Type B pancreatic cell (in vitro differentiated cells): ENCODE results near the gene SMIM43. TPM values are rescaled to one million over a fixed set of nuclear protein-coding genes. Genes with fewer than 3 reads are reported as not detected.

ENCODE experiments used
- DNase-seq: peaks from one replicate; pipeline ENCODE4 v3.0.0; 2021; ENCODE audit warnings: mixed read lengths; ENCODE audit not compliant: unreplicated experiment; ENCODE audit errors: extremely low spot score
- H3K27ac Mint-ChIP-seq: 2 replicates; pipeline ENCODE4 v1.8.0; 2021; ENCODE audit warnings: mild to moderate bottlenecking, mixed read lengths
- H3K27me3 Mint-ChIP-seq: 2 replicates; pipeline ENCODE4 v1.8.0; 2021; ENCODE audit warnings: mixed read lengths
- H3K36me3 Mint-ChIP-seq: 2 replicates; pipeline ENCODE4 v1.8.0; 2021; ENCODE audit warnings: mixed read lengths
- H3K4me1 Mint-ChIP-seq: one replicate; pipeline ENCODE4 v1.8.0; 2021; ENCODE audit warnings: mixed read lengths; ENCODE audit not compliant: unreplicated experiment
- H3K4me3 Mint-ChIP-seq: 2 replicates; pipeline ENCODE4 v1.8.0; 2021; ENCODE audit warnings: mild to moderate bottlenecking, mixed read lengths
- H3K9me3 Mint-ChIP-seq: 2 replicates; pipeline ENCODE4 v1.8.0; 2021; ENCODE audit warnings: mixed read lengths
- CTCF ChIP-seq: fragments of 200-600 bp; sonication (generic); conservative IDR thresholded peaks from 2 replicates; pipeline ENCODE4 v1.5.0; 2021; ENCODE audit warnings: antibody characterized with exemption, mild to moderate bottlenecking
- long read RNA-seq: library from polyadenylated mRNA; unstranded; transcript quantifications from one replicate; pipeline ENCODE4 v2.0.0, GENCODE V29; 2020
- total RNA-seq: library from RNA; stranded (reverse); gene quantifications from 2 replicates; pipeline ENCODE4 v1.2.1, GENCODE V29; 2021; ENCODE audit warnings: low replicate concordance

Gene SMIM43
- 0.60 and 1.4 TPM in 2 replicates for total RNA-seq
- long read RNA-seq, partial matches to known transcripts = 0 of 6 reads
- long read RNA-seq, other reads (novel, unspliced or antisense) = 1 of 6 reads

- TF ChIP-seq CTCF = no peak
- DNase-seq = no peak
- no peaks in the 10 kb centered on the region for H3K9me3 Mint-ChIP-seq
- H3K27me3 Mint-ChIP-seq = peaks cover 95% of the 10 kb centered on the region
- H3K4me1 Mint-ChIP-seq = peaks cover 6% of the 10 kb centered on the region
- H3K36me3 Mint-ChIP-seq = no peaks in the 10 kb centered on the region
- peak within 1 kb of the TSS; percentile 20 for H3K27ac Mint-ChIP-seq
- peak within 1 kb of the TSS; percentile 87 for H3K4me3 Mint-ChIP-seq
Measured at GRCh38 chr4:121764702-121765367, at the start of gene SMIM43. SMIM43 (minus strand) TSS chr4:121765164; CDS start chr4:121765105, 59 bp downstream.

- no peak for TF ChIP-seq CTCF
- Mint-ChIP-seq H3K9me3 (no peaks in the 10 kb centered on the region), H3K27me3 (no peaks in the 10 kb centered on the region), H3K36me3 (peaks cover 15% of the 10 kb centered on the region), H3K4me3 (no peak overlapping the region), H3K27ac (no peak overlapping the region), H3K4me1 (no peaks in the 10 kb centered on the region)
- DNase-seq = no peak
Measured at GRCh38 chr4:121814756-121815155, 49.8 kb upstream of the SMIM43 start.

- H3K36me3 Mint-ChIP-seq = peaks cover 15% of the 10 kb centered on the region
- no peak for DNase-seq
- no peaks in the 10 kb centered on the region for H3K27me3 Mint-ChIP-seq
- no peak overlapping the region for H3K27ac Mint-ChIP-seq
- no peak for TF ChIP-seq CTCF
- H3K9me3 Mint-ChIP-seq = no peaks in the 10 kb centered on the region
- H3K4me1 Mint-ChIP-seq = no peaks in the 10 kb centered on the region
- H3K4me3 Mint-ChIP-seq = no peak overlapping the region
Measured at GRCh38 chr4:121811122-121811521, 46.2 kb upstream of the SMIM43 start.

- Mint-ChIP-seq H3K36me3 (peaks cover 18% of the 10 kb centered on the region), H3K9me3 (no peaks in the 10 kb centered on the region), H3K27me3 (no peaks in the 10 kb centered on the region), H3K27ac (no peak overlapping the region), H3K4me3 (no peak overlapping the region), H3K4me1 (peaks cover 13% of the 10 kb centered on the region)
- no peak for DNase-seq
- TF ChIP-seq CTCF = no peak
Measured at GRCh38 chr4:121806411-121806810, 41.4 kb upstream of the SMIM43 start.

- no peak for TF ChIP-seq CTCF
- Mint-ChIP-seq H3K27ac (peak overlapping the region; percentile 94), H3K9me3 (no peaks in the 10 kb centered on the region), H3K27me3 (peaks cover 4% of the 10 kb centered on the region), H3K4me3 (peak overlapping the region; percentile 91), H3K36me3 (peaks cover 12% of the 10 kb centered on the region), H3K4me1 (peaks cover 21% of the 10 kb centered on the region)
- no peak for DNase-seq
Measured at GRCh38 chr4:121801715-121802075, 36.7 kb upstream of the SMIM43 start.
